A549 treated with Mapracorat at 1 μM for 4 hours (cell line): ENCODE results near the gene KATNAL2. TPM values are rescaled to one million over a fixed set of nuclear protein-coding genes. Genes with fewer than 3 reads are reported as not detected.

Experiments
- total RNA-seq: library from RNA; stranded (reverse); fragments of 200-300 nt; extraction: Qiagen RNA extraction; gene quantifications from 5 replicates; pipeline ENCODE4 v1.2.3, GENCODE V29; 2022

The KATNAL2 gene, protein sequence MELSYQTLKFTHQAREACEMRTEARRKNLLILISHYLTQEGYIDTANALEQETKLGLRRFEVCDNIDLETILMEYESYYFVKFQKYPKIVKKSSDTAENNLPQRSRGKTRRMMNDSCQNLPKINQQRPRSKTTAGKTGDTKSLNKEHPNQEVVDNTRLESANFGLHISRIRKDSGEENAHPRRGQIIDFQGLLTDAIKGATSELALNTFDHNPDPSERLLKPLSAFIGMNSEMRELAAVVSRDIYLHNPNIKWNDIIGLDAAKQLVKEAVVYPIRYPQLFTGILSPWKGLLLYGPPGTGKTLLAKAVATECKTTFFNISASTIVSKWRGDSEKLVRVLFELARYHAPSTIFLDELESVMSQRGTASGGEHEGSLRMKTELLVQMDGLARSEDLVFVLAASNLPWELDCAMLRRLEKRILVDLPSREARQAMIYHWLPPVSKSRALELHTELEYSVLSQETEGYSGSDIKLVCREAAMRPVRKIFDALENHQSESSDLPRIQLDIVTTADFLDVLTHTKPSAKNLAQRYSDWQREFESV
- 1.3 to 2.4 TPM (median 1.8 TPM) in 5 replicates for total RNA-seq

DNA sequence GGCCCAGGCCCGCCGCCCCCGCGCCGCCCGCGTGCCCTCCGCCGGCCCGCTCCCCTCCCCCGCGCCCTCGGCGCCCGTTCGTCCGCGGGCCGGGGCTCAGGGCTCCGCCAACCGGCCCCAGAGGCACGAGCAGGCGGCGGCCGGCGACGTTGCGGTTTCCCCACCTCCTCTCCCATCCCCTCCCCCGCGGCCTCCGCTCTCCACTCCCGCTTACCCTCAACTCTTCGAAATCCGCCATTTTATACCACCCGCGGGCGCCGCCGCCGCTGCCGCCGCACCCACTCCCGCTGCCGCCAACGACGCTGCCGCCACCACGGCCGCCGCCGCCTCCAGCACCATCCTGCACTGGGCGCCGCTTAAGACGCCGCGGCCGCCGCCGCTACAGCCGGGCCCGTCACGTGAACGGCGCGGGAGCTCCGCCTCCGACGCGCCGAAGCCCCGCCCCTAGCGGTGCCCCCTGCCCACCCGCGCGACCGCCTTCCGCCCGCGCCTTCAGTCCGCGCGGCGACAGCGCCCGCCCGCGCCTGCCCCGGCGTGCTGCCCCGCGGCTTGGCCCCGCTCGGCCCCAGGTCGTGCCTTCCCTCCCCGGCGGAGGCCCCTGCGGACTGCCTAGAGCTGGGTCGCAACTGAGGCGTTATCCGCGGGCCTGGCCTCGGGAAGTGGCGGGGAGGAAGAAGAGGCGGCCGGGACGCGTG lies at the start of gene KATNAL2, which contains the start of gene PIAS2:
TSS of gene KATNAL2 (plus strand) at position 495 of the 695 bp plus-strand sequence. CDS start 29,271 bp downstream, outside the sequence.
TSS of gene PIAS2 (minus strand) at position 400 of the 695 bp plus-strand sequence. CDS start at position 238, 162 bp downstream.

DNA sequence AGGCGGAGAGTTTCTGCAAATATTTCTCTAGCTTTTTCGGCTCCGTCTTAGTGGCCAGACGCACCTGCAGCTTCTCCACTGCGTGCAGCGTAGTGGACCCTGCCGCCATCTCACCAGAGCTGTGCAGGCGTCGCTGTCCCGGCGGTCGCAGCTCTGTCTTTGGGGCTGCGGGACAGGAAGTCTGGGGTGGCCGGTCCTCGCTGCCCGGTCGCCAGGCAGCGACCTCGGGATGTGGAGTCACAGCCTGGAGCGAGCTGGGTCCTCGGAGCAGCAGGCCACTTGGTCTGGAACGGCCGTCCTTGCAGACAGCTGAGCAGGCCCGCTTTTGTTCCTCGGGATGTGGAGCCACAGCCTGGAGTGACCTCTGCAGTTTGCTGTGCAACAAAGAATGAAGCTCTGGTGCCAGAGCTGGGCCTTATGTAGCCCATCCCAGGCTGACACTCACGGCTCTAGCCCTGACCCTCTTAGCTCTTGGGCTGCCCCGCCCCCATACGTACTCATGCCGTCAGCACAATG lies 117.8 kb downstream of the KATNAL2 start, which contains the start of gene ELOA2:
TSS of gene ELOA2 (minus strand) at position 466 of the 516 bp plus-strand sequence. CDS start at position 109, 357 bp downstream.

DNA sequence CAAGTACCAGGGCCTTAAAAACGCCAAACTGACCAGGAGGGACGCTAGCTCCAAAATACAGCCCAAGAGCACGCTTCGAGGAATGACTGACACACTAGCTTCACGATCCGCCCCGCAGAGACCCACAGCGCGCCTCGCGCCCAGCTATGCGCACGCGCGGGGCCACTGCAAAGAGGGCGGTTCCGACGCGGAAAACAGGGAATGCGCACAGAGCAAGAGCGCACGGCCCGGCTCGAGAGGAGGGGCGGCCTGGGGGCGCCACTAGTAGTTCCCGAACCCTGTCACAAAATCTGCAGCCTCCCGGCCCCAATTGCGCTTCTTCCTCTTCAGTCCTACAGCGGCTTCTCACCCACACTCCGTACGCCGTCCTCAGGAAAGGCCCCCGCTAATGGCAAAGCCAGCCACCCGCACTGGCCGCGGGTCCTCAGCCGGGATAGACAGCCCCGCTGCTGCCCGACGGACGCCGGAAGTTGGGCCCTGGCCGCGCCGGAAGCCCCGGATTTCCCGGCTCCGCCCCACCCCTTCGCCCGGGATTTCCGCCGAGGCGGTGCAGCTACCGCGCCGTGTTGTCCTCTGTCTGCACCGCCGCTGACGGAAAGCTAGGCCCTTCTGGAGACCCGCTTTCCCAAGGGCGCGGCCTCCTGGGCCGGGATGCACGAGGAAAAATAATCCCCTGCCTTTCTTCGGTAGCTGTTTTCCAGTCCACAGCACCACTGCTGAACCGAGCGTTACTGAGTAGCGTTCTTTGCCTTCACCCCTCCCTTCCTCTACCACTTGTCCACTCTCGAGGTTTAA lies 232.8 kb downstream of the KATNAL2 start, which contains the start of gene HDHD2:
TSS of gene HDHD2 (minus strand) at position 472 of the 795 bp plus-strand sequence. CDS start 14,061 bp downstream, outside the sequence.

Other genes starting within 250 kb of the KATNAL2 start
- not detected in 5 replicates for gene ST8SIA5, start 160.5 kb upstream of the KATNAL2 start, total RNA-seq
- 7.6 to 9.9 TPM (median 7.9 TPM) in 5 replicates for gene PIAS2, start 95 bp upstream of the KATNAL2 start, total RNA-seq
- not detected in 5 replicates for gene ELOA2, start 118.0 kb downstream of the KATNAL2 start, total RNA-seq
- 8.8 to 9.5 TPM (median 9.4 TPM) in 5 replicates for gene HDHD2, start 232.9 kb downstream of the KATNAL2 start, total RNA-seq